ENCODE measurements around the gene EXOC7. TPM values are rescaled to one million over a fixed set of nuclear protein-coding genes. Genes with fewer than 3 reads are reported as not detected.

Gene EXOC7
- total and polyA plus RNA-seq, 2 of the 8 experiments (the other 6 are each of a cell fraction or from before 2014, with no cell fraction given), result 77.1 to 92.6 TPM

DNA sequence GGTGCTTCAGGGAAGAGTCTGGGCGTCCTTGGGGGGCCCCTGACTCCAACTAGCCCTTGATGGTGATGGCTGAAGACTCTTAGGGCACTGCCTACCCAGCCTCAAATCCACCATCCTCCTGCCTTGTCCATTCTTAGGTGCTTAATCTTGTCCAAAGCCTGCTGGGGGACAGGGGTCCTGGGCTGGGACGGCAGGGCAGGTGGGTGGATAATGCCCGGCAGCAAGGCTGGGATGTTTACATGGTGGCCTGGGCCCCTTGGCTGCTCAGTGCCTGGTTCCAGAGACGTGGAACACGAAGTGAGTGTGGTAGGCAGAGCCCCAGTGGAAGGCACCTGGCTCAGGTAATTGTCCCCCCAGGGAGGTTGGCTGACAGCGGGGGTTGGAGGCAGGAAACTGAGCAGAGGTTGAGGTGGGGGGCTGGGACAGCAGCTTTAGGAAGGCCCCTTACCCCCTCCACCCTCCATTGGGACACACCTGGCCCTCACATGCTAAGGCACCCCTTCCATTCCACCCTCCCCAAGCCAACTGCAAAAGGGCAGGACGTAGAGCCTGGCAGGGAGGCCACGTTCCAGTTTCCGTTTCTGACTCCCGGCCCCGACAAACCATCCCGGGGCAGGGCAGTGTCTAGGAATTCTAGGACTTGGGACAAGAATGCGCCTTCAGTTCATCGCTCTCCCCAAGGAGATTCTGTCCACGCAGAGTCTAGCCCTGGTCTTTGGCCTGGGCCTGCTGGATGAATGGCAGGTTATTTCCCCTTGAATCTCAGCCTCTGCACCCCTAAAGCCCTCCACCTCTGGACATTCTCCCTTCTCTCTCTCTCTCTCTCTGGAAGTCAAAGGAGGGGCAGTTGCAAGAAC lies 35.5 kb upstream of the EXOC7 start:
- peak overlapping the region; percentile 40 to 71 (median 45) for H3K4me3 ChIP-seq (ENCODE audit: extremely low read depth in 1 of 4, insufficient read depth in 2 of 4, low read depth in 3 of 4, low read length in 4 of 4)
- peak overlapping the region; percentile 85; the same call in 1 of the 2 replicates for H2BK12ac ChIP-seq (ENCODE audit: low read depth, low read length)
- H2BK20ac ChIP-seq (ENCODE audit: low read length), result peak overlapping the region; percentile 93; the same call in 1 of the 2 replicates
- H3K79me2 ChIP-seq (ENCODE audit: control insufficient read depth in 1 of 2, insufficient read depth in 2 of 2, low read length in 2 of 2), result no peaks in the 10 kb centered on the region
- peaks cover 19% of the 10 kb centered on the region for H3K23me2 ChIP-seq (ENCODE audit: low read depth, low read length)
- H3K4me2 ChIP-seq (ENCODE audit: insufficient read depth in 1 of 2, low read depth in 2 of 2, low read length in 2 of 2), result peak overlapping the region; percentile 92 to 97
- H2BK120ac ChIP-seq (replicated peaks; ENCODE audit: low read depth, low read length), result peak overlapping the region; percentile 34
- no peak overlapping the region; the same call in 1 of the 2 replicates for H4K8ac ChIP-seq (ENCODE audit: extremely low read depth, insufficient read depth, low read length)
- no peak overlapping the region for H3K27ac ChIP-seq (ENCODE audit: low read depth, low read length)
- H3K27me3 ChIP-seq (replicated peaks in 1 of 4; ENCODE audit: control insufficient read depth in 3 of 4, extremely low read depth in 1 of 4, insufficient read depth in 3 of 4, low read length in 3 of 4), result peaks cover 31 to 75% (median 67%) of the 10 kb centered on the region in 4 experiments
- H2BK15ac ChIP-seq (ENCODE audit: low read length), result peak overlapping the region; percentile 99
- CTCF ChIA-PET (ENCODE audit: partially characterized antibody), result interaction anchor here (0.9 to 41.5 kb wide), 4 partner anchors 13 to 125 kb away, joined by 3 to 778 read pairs (median 95); partner anchors contain the start of gene FOXJ1
- H4K20me1 ChIP-seq (replicated peaks in 1 of 2; ENCODE audit: control insufficient read depth in 1 of 2, insufficient read depth in 2 of 2, low read length in 2 of 2), result no peaks in the 10 kb centered on the region
- no peak overlapping the region for H4K91ac ChIP-seq (replicated peaks; ENCODE audit: insufficient read length, low read length)
- H2AFZ ChIP-seq (ENCODE audit: low read length), result no peak overlapping the region
- H2AK5ac ChIP-seq (ENCODE audit: low read depth, low read length), result peak overlapping the region; percentile 70; the same call in 1 of the 2 replicates
- no peak overlapping the region for H3K23ac ChIP-seq (ENCODE audit: insufficient read length)
- peaks cover 17 to 75% (median 63%) of the 10 kb centered on the region in 4 experiments for H3K4me1 ChIP-seq (replicated peaks in 1 of 4; ENCODE audit: control insufficient read depth in 3 of 4, insufficient read depth in 4 of 4, low read length in 3 of 4)
- 9% methylated on average over 15 of the region's 15 CpGs; no CpG with 5 or more reads in 1 of the 2 experiments for WGBS, 2 experiments (ENCODE audit: extremely low coverage in 1 of 2, insufficient coverage in 1 of 2, insufficient read length in 1 of 2, insufficient replicate concordance in 2 of 2, low coverage in 1 of 2, low lambda C conversion rate in 2 of 2, missing lambda C conversion rate in 1 of 2)
- no peak overlapping the region for H4K5ac ChIP-seq (ENCODE audit: insufficient read length, low read depth, low read length)
- no peak for DNase-seq (ENCODE audit: low read depth in 1 of 2, low spot score in 2 of 2)
- H3K9me3 ChIP-seq (ENCODE audit: insufficient read depth in 2 of 2, low read depth in 1 of 2, low read length in 1 of 2), result no peaks in the 10 kb centered on the region
- peak overlapping the region; percentile 58 for H3K4ac ChIP-seq (replicated peaks; ENCODE audit: insufficient read length, low read depth, low read length)
- POLR2A ChIA-PET (ENCODE audit: partially characterized antibody), result interaction anchor here (0.7 to 9.3 kb wide), 3 partner anchors 12 to 1400 kb away, joined by 4 to 70 read pairs (median 4); no protein-coding TSS in a partner anchor
- H3K9ac ChIP-seq (replicated peaks in 1 of 4; ENCODE audit: extremely low read depth in 1 of 4, low read depth in 3 of 4, low read length in 3 of 4), result peak overlapping the region in 2 of 4 experiments; percentile 31 to 45; a peak in 2 of 7 replicates
- no peak for FAIRE-seq
- H2BK5ac ChIP-seq (ENCODE audit: low read depth, low read length), result no peak overlapping the region; the same call in 1 of the 2 replicates
- H3K36me3 ChIP-seq (ENCODE audit: control insufficient read depth in 2 of 4, insufficient read depth in 4 of 4, low read length in 3 of 4), result no peaks in the 10 kb centered on the region
- no peak overlapping the region for H3K14ac ChIP-seq (ENCODE audit: insufficient read length)
- peak overlapping the region; percentile 81 for H3K18ac ChIP-seq (ENCODE audit: extremely low read depth, low read length)
- H3K79me1 ChIP-seq (ENCODE audit: low read depth, low read length), result no peaks in the 10 kb centered on the region
- peak overlapping the region; percentile 8 for H3K56ac ChIP-seq (replicated peaks; ENCODE audit: insufficient read length, low read depth, low read length)
- no peak for TF ChIP-seq POLR2AphosphoS5 (IDR thresholded peaks at IDR 0.05; ENCODE audit: low read depth, low read length)
- TF ChIP-seq CBX5 (IDR thresholded peaks at IDR 0.05; ENCODE audit: low read depth, low read length), result no peak
- no peak for TF ChIP-seq JUND (IDR thresholded peaks at IDR 0.05; ENCODE audit: low read length)
- no peak for TF ChIP-seq JUN (IDR thresholded peaks at IDR 0.05; ENCODE audit: low read depth, low read length)
- no peak for TF ChIP-seq FOSL1 (IDR thresholded peaks at IDR 0.05; ENCODE audit: insufficient read depth, low read depth, low read length)
- TF ChIP-seq, protein P1, sequence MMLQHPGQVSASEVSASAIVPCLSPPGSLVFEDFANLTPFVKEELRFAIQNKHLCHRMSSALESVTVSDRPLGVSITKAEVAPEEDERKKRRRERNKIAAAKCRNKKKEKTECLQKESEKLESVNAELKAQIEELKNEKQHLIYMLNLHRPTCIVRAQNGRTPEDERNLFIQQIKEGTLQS (IDR thresholded peaks at IDR 0.05; ENCODE audit: insufficient read depth, low read depth, low read length), result no peak
- TF ChIP-seq MAFK (IDR thresholded peaks at IDR 0.05; ENCODE audit: low read depth, low read length), result no peak
- peak; percentile 26 for TF ChIP-seq RNF2 (IDR thresholded peaks at IDR 0.05; ENCODE audit: borderline replicate concordance, low read depth, low read length, missing control alignments, poor library complexity, severe bottlenecking)
- TF ChIP-seq, protein P2, sequence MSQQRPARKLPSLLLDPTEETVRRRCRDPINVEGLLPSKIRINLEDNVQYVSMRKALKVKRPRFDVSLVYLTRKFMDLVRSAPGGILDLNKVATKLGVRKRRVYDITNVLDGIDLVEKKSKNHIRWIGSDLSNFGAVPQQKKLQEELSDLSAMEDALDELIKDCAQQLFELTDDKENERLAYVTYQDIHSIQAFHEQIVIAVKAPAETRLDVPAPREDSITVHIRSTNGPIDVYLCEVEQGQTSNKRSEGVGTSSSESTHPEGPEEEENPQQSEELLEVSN (IDR thresholded peaks at IDR 0.05), result no peak

Measured in H1 (cell line).